HG03039 (cell line): ENCODE data around the gene SCRN1.
A peak's percentile ranks its signal among the peaks of the same experiment; 100 is the strongest.

Experiments
- ATAC-seq: cut with Tn5 transposase; IDR thresholded peaks from one replicate; pipeline ENCODE4 v1.9.1; 2021; ENCODE audit warnings: mild to moderate bottlenecking, moderate library complexity; ENCODE audit not compliant: unreplicated experiment

The SCRN1 gene

GRCh38 chr7:30010021-30010420 is 20.4 kb upstream of the SCRN1 start:
- ATAC-seq, result no peak

- no peak for ATAC-seq
Observed at GRCh38 chr7:30005464-30005863, 15.9 kb upstream of the SCRN1 start.

- no peak for ATAC-seq
Observed at GRCh38 chr7:30003098-30003497, 13.5 kb upstream of the SCRN1 start.

- no peak for ATAC-seq
Observed at GRCh38 chr7:30001998-30002397, 12.4 kb upstream of the SCRN1 start.

- no peak for ATAC-seq
Observed at GRCh38 chr7:29998489-29998888, 8.9 kb upstream of the SCRN1 start.

- no peak for ATAC-seq
Observed at GRCh38 chr7:29996321-29996720, 6.7 kb upstream of the SCRN1 start.

- no peak for ATAC-seq
Observed at GRCh38 chr7:29995652-29996051, 6.1 kb upstream of the SCRN1 start.

- ATAC-seq, result no peak
Observed at GRCh38 chr7:29993140-29993539, 3.5 kb upstream of the SCRN1 start.

GRCh38 chr7:29991937-29992336 is 2.3 kb upstream of the SCRN1 start:
- ATAC-seq, result no peak

GRCh38 chr7:29990931-29991330 is 1.3 kb upstream of the SCRN1 start:
- no peak for ATAC-seq

GRCh38 chr7:29988424-29989256 is 961 bp downstream of the SCRN1 start:
- peak; percentile 30 for ATAC-seq

GRCh38 chr7:29987811-29988317 is 1.7 kb downstream of the SCRN1 start:
- no peak for ATAC-seq

- ATAC-seq, result no peak
Observed at GRCh38 chr7:29987083-29987482, 2.5 kb downstream of the SCRN1 start.

- ATAC-seq, result no peak
Observed at GRCh38 chr7:29980151-29980550, 9.4 kb downstream of the SCRN1 start.

- ATAC-seq, result no peak
Observed at GRCh38 chr7:29977886-29978651, 11.5 kb downstream of the SCRN1 start.

- ATAC-seq, result no peak
Observed at GRCh38 chr7:29976673-29977415, 12.8 kb downstream of the SCRN1 start.

GRCh38 chr7:29976266-29976665 is 13.3 kb downstream of the SCRN1 start:
- ATAC-seq, result no peak

- no peak for ATAC-seq
Observed at GRCh38 chr7:29975561-29975960, 14.0 kb downstream of the SCRN1 start.

- ATAC-seq, result no peak
Observed at GRCh38 chr7:29974286-29974685, 15.3 kb downstream of the SCRN1 start.

- no peak for ATAC-seq
Observed at GRCh38 chr7:29972315-29972669, 17.3 kb downstream of the SCRN1 start.

GRCh38 chr7:29971566-29972314 is 17.9 kb downstream of the SCRN1 start:
- ATAC-seq, result no peak
